ENCODE data around the gene SIN3A. TPM values are rescaled to one million over a fixed set of nuclear protein-coding genes. Genes with fewer than 3 reads are reported as not detected.

Gene SIN3A
- total RNA-seq, 1 experiment from 2014 or later: 64.4 TPM

- intact Hi-C loops (cut with micrococcal nuclease; ENCODE audit: unreplicated experiment): no loop called here
- no peaks in the 10 kb centered on the region for H3K9me3 ChIP-seq
- no peaks in the 10 kb centered on the region for H3K4me1 Mint-ChIP-seq (ENCODE audit: low read depth, unreplicated experiment)
- no peak overlapping the region for H3K4me3 Mint-ChIP-seq (ENCODE audit: unreplicated experiment)
- peaks cover 13% of the 10 kb centered on the region for H3K36me3 Mint-ChIP-seq (ENCODE audit: insufficient read depth, unreplicated experiment)
- H3K27ac Mint-ChIP-seq (ENCODE audit: unreplicated experiment): no peak overlapping the region
- TF ChIP-seq CTCF (IDR thresholded peaks at IDR 0.05; ENCODE audit: insufficient read depth in 1 of 2, low read depth in 1 of 2, low read length in 1 of 2, severe bottlenecking in 1 of 2, unreplicated experiment in 1 of 2): no peak
- no peaks in the 10 kb centered on the region for H3K4me1 ChIP-seq
- no TSS peak for BruUV-seq (replicated peaks)
- no peaks in the 10 kb centered on the region for H3K9me3 Mint-ChIP-seq (ENCODE audit: unreplicated experiment)
- no peaks in the 10 kb centered on the region; the same call in 1 of the 2 replicates for H3K36me3 ChIP-seq (ENCODE audit: control insufficient read depth, insufficient read depth, low read length)
- no peak for DNase-seq
- no peaks in the 10 kb centered on the region for H3K27me3 ChIP-seq (replicated peaks; ENCODE audit: control insufficient read depth, insufficient read depth, low read length)
- no peak overlapping the region for H3K4me3 ChIP-seq (ENCODE audit: low read depth, low read length)
- POLR2A ChIA-PET: no interaction called here
- H3K27me3 Mint-ChIP-seq (ENCODE audit: insufficient read depth, unreplicated experiment): no peaks in the 10 kb centered on the region
- CTCF ChIA-PET: no interaction called here
These were observed 17.6 kb upstream of the SIN3A start for GRCh38 chr15:75468913-75469598.

GRCh38 chr15:75460646-75461045, 9.2 kb upstream of the SIN3A start:
- H3K9me3 Mint-ChIP-seq (ENCODE audit: unreplicated experiment): no peaks in the 10 kb centered on the region
- H3K9me3 ChIP-seq: no peaks in the 10 kb centered on the region
- DNase-seq: peak; percentile 71 to 81
- peaks cover 59% of the 10 kb centered on the region for H3K4me1 ChIP-seq
- peak overlapping the region; percentile 70 for H3K4me3 Mint-ChIP-seq (ENCODE audit: unreplicated experiment)
- ChIA-PET POLR2A (interaction anchor here (0.6 to 2.5 kb wide), 5 partner anchors 8 to 503 kb away, joined by 3 to 51 read pairs (median 4); partner anchors contain the start of genes IMP3 and SIN3A), CTCF (interaction anchor here (0.6 to 1.3 kb wide), 5 partner anchors 9 to 93 kb away, joined by 3 to 13 read pairs (median 4); partner anchors contain the start of genes MAN2C1 and SIN3A)
- no peak overlapping the region for H3K4me3 ChIP-seq (ENCODE audit: low read depth, low read length)
- H3K27ac Mint-ChIP-seq (ENCODE audit: unreplicated experiment): peak overlapping the region; percentile 93
- H3K27me3 Mint-ChIP-seq (ENCODE audit: insufficient read depth, unreplicated experiment): no peaks in the 10 kb centered on the region
- H3K4me1 Mint-ChIP-seq (ENCODE audit: low read depth, unreplicated experiment): peaks cover 35% of the 10 kb centered on the region
- no peaks in the 10 kb centered on the region for H3K27me3 ChIP-seq (replicated peaks; ENCODE audit: control insufficient read depth, insufficient read depth, low read length)
- TF ChIP-seq CTCF (IDR thresholded peaks at IDR 0.05; ENCODE audit: insufficient read depth in 1 of 2, low read depth in 1 of 2, low read length in 1 of 2, severe bottlenecking in 1 of 2, unreplicated experiment in 1 of 2): no peak
- intact Hi-C loops (cut with micrococcal nuclease; ENCODE audit: unreplicated experiment): loop anchor here (1.0 kb wide), 1 partner anchor 8 kb away; no protein-coding TSS in a partner anchor
- H3K36me3 ChIP-seq (ENCODE audit: control insufficient read depth, insufficient read depth, low read length): no peaks in the 10 kb centered on the region
- H3K36me3 Mint-ChIP-seq (ENCODE audit: insufficient read depth, unreplicated experiment): peaks cover 27% of the 10 kb centered on the region
- no TSS peak for BruUV-seq (replicated peaks)

DNA sequence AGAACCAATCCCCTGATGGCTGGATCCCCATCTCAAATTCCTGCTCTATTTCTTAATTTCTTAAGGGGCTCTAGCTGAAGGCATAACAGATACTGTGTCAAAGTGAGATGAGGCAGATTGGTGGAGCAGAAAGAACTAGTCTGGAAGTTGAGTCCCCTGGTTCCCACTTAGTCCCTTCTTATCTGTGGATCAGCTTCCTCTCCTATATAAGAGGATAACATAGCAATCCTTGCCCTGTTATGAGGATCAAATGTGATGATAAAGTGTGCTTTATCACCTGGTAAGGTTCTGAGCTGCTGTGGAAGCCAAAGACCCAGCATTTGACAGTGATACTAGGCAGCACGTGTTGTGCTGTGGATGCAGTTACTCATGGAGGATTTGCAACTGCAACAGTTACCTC, 8.1 kb upstream of the SIN3A start:
- Mint-ChIP-seq H3K4me3 (ENCODE audit: unreplicated experiment) (peak overlapping the region; percentile 45), H3K4me1 (ENCODE audit: low read depth, unreplicated experiment) (peaks cover 35% of the 10 kb centered on the region), H3K36me3 (ENCODE audit: insufficient read depth, unreplicated experiment) (peaks cover 29% of the 10 kb centered on the region), H3K9me3 (ENCODE audit: unreplicated experiment) (no peaks in the 10 kb centered on the region), H3K27ac (ENCODE audit: unreplicated experiment) (peak overlapping the region; percentile 93), H3K27me3 (ENCODE audit: insufficient read depth, unreplicated experiment) (no peaks in the 10 kb centered on the region)
- intact Hi-C loops (cut with micrococcal nuclease; ENCODE audit: unreplicated experiment): no loop called here
- ChIA-PET POLR2A (no interaction called here), CTCF (interaction anchor here (1.0 kb wide), 1 partner anchor 73 kb away, joined by 4 read pairs; no protein-coding TSS in a partner anchor)
- no peak for TF ChIP-seq CTCF (IDR thresholded peaks at IDR 0.05; ENCODE audit: insufficient read depth in 1 of 2, low read depth in 1 of 2, low read length in 1 of 2, severe bottlenecking in 1 of 2, unreplicated experiment in 1 of 2)
- no peaks in the 10 kb centered on the region for H3K9me3 ChIP-seq
- H3K27me3 ChIP-seq (replicated peaks; ENCODE audit: control insufficient read depth, insufficient read depth, low read length): no peaks in the 10 kb centered on the region
- no peak overlapping the region for H3K4me3 ChIP-seq (ENCODE audit: low read depth, low read length)
- H3K36me3 ChIP-seq (ENCODE audit: control insufficient read depth, insufficient read depth, low read length): no peaks in the 10 kb centered on the region
- BruUV-seq (replicated peaks): no TSS peak
- H3K4me1 ChIP-seq: peaks cover 59% of the 10 kb centered on the region
- no peak for DNase-seq
